IMR-90 (cell line): ENCODE data around the gene LPCAT2. TPM values are rescaled to one million over a fixed set of nuclear protein-coding genes. Genes with fewer than 3 reads are reported as not detected.
A peak's percentile ranks its signal among the peaks of the same experiment; 100 is the strongest.

Experiments
- ATAC-seq: fragments of 200-7000 bp; cut with Tn5 transposase; 2 replicates; pipeline ENCODE4 v1.9.1; 2020; ENCODE audit warnings: low read depth, mild to moderate bottlenecking, moderate library complexity
- BruUV-seq: library from RNA; stranded (reverse); fragments of 400-500 nt; replicated peaks from 2 replicates; lab custom pipeline; 2021; lab: Mats Ljungman, UMichigan
- CTCF ChIA-PET: fragments of 300-600 bp; formaldehyde crosslinking; extraction: SDS; loops from one replicate; lab custom pipeline; 2021; ENCODE audit warnings: antibody characterized with exemption; lab: Yijun Ruan, JAX
- POLR2A ChIA-PET: fragments of 300-600 bp; sonication (Branson Sonifier 250); formaldehyde crosslinking; loops from one replicate; lab custom pipeline; 2022; ENCODE audit warnings: antibody characterized with exemption; ENCODE audit not compliant: unreplicated experiment; lab: Charles Lee
- DNase-seq: peaks from one replicate; pipeline ENCODE4 v3.0.0; 2013
- H2AFZ ChIP-seq: replicated peaks from 2 replicates; pipeline ENCODE3; 2013; ENCODE audit warnings: low read length, mild to moderate bottlenecking; ENCODE audit not compliant: poor library complexity
- H2AK5ac ChIP-seq: 2 replicates; pipeline ENCODE4 v1.6.1; 2013; ENCODE audit warnings: low read depth, low read length, inconsistent platforms
- H2AK9ac ChIP-seq: replicated peaks from 2 replicates; pipeline ENCODE3; 2013; ENCODE audit warnings: mild to moderate bottlenecking, low read depth, low read length, moderate library complexity; ENCODE audit not compliant: poor library complexity
- H2BK120ac ChIP-seq: 2 replicates; pipeline ENCODE4 v1.6.1; 2013; ENCODE audit warnings: low read depth, low read length, inconsistent platforms
- H2BK15ac ChIP-seq: 3 replicates; pipeline ENCODE4 v1.6.1; 2013; ENCODE audit warnings: low read depth, low read length, inconsistent platforms
- H2BK20ac ChIP-seq: 2 replicates; pipeline ENCODE4 v1.6.1; 2013; ENCODE audit warnings: low read depth, mild to moderate bottlenecking, inconsistent platforms, low read length, moderate library complexity
- H2BK5ac ChIP-seq: 2 replicates; pipeline ENCODE4 v1.6.1; 2013; ENCODE audit warnings: mild to moderate bottlenecking, low read depth, low read length, inconsistent platforms; ENCODE audit not compliant: poor library complexity, severe bottlenecking
- H3K14ac ChIP-seq: replicated peaks from 2 replicates; pipeline ENCODE4 v1.6.1; 2013; ENCODE audit warnings: low read depth, low read length, inconsistent platforms
- H3K18ac ChIP-seq: 2 replicates; pipeline ENCODE4 v1.6.1; 2013; ENCODE audit warnings: low read depth, low read length, control low read depth
- H3K23ac ChIP-seq: 2 replicates; pipeline ENCODE4 v1.6.1; 2013; ENCODE audit warnings: low read depth, low read length, inconsistent platforms
- H3K27ac ChIP-seq: 2 replicates; pipeline ENCODE4 v1.5.1; 2013; ENCODE audit warnings: mild to moderate bottlenecking, control low read depth, low read length; ENCODE audit not compliant: insufficient read depth
- H3K27me3 ChIP-seq: 2 replicates; pipeline ENCODE4 v1.6.1; 2013; ENCODE audit warnings: low read length; ENCODE audit not compliant: control insufficient read depth, insufficient read depth
- H3K36me3 ChIP-seq: 2 replicates; pipeline ENCODE4 v1.6.1; 2013; ENCODE audit warnings: low read length, mixed read lengths; ENCODE audit not compliant: control insufficient read depth, insufficient read depth
- H3K4ac ChIP-seq: 2 replicates; pipeline ENCODE4 v1.6.1; 2013; ENCODE audit warnings: low read depth, low read length, inconsistent platforms
- H3K4me1 ChIP-seq: 2 replicates; pipeline ENCODE4 v1.6.1; 2013; ENCODE audit warnings: low read length, mixed read lengths; ENCODE audit not compliant: control insufficient read depth, insufficient read depth
- H3K4me2 ChIP-seq: 2 replicates; pipeline ENCODE4 v1.6.1; 2013; ENCODE audit warnings: low read depth, mild to moderate bottlenecking, control low read depth, low read length, moderate library complexity
- H3K4me3 ChIP-seq: 2 replicates; pipeline ENCODE4 v1.5.1; 2013; ENCODE audit warnings: low read depth, mild to moderate bottlenecking, control low read depth, low read length, moderate library complexity; ENCODE audit not compliant: insufficient read depth
- H3K56ac ChIP-seq: 2 replicates; pipeline ENCODE4 v1.6.1; 2013; ENCODE audit warnings: low read length, inconsistent platforms; ENCODE audit not compliant: insufficient read depth; ENCODE audit errors: extremely low read depth
- H3K79me1 ChIP-seq, 2 experiments: 2 replicates each; pipeline ENCODE4 v1.6.1; 2013; ENCODE audit warnings: low read length in 2 of 2, inconsistent platforms in 1 of 2, low read depth in 1 of 2
- H3K9ac ChIP-seq: 2 replicates; pipeline ENCODE4 v1.6.1; 2013; ENCODE audit warnings: low read depth, low read length, control low read depth
- H3K9me1 ChIP-seq: 2 replicates; pipeline ENCODE4 v1.6.1; 2013; ENCODE audit warnings: low read length, inconsistent platforms; ENCODE audit not compliant: insufficient read depth
- H3K9me3 ChIP-seq: 2 replicates; pipeline ENCODE4 v1.6.1; 2013; ENCODE audit warnings: low read length; ENCODE audit not compliant: control insufficient read depth, insufficient read depth
- H4K20me1 ChIP-seq: 2 replicates; pipeline ENCODE4 v1.6.1; 2013; ENCODE audit warnings: low read length, inconsistent platforms; ENCODE audit not compliant: insufficient read depth
- H4K5ac ChIP-seq: 2 replicates; pipeline ENCODE4 v1.6.1; 2013; ENCODE audit warnings: mild to moderate bottlenecking, low read depth, low read length, control low read depth
- H4K8ac ChIP-seq, 2 experiments: 2 replicates each; pipeline ENCODE4 v1.6.1; 2013; ENCODE audit warnings: low read depth in 2 of 2, low read length in 2 of 2, control low read depth in 1 of 2, inconsistent platforms in 1 of 2
- H4K91ac ChIP-seq: 2 replicates; pipeline ENCODE4 v1.6.1; 2013; ENCODE audit warnings: low read depth, low read length, inconsistent platforms; ENCODE audit not compliant: insufficient read depth
- BHLHE40 ChIP-seq: fragments of 150-350 bp; IDR thresholded peaks from 2 replicates; pipeline ENCODE4 v1.6.1; 2016; ENCODE audit warnings: mild to moderate bottlenecking, low read depth, low read length
- CHD1 ChIP-seq: IDR thresholded peaks from 2 replicates; pipeline ENCODE4 v1.6.1; 2012; ENCODE audit warnings: low read depth, low read length, improper control_type of control experiment
- FOS ChIP-seq: fragments of 150-350 bp; IDR thresholded peaks from 2 replicates; pipeline ENCODE4 v1.6.1; 2016; ENCODE audit warnings: low read depth, low read length
- MXI1 ChIP-seq: IDR thresholded peaks from 2 replicates; pipeline ENCODE4 v1.6.1; 2012; ENCODE audit warnings: low read depth, mild to moderate bottlenecking, low read length, moderate library complexity, borderline replicate concordance
- NFE2L2 ChIP-seq: fragments of 150-350 bp; IDR thresholded peaks from 2 replicates; pipeline ENCODE4 v1.6.1; 2016; ENCODE audit warnings: low read depth, mild to moderate bottlenecking, low read length
- WGBS, 2 experiments: methylation state at CpG; one replicate each; pipeline versions ENCODE4 v1.1.5 to v1.1.7; 2013; ENCODE audit warnings: missing lambda C conversion rate in 2 of 2; ENCODE audit not compliant: insufficient read length in 1 of 2; ENCODE audit errors: extremely low coverage in 2 of 2; 5-methylcytosine and 5-hydroxymethylcytosine counted together
- dilution Hi-C: fragments of 300-500 bp; cut with HindIII; formaldehyde crosslinking; loops from one replicate; pipeline ENCODE4 v1.14.3; 2018; ENCODE audit warnings: low sequenced_read_pairs; ENCODE audit not compliant: unreplicated experiment
- in situ Hi-C: fragments of 300-500 bp; cut with MboI; formaldehyde crosslinking; loops from 3 replicates; pipeline ENCODE4 v1.14.3; 2019; ENCODE audit warnings: low sequenced_read_pairs, inconsistent platforms, mixed read lengths
- intact Hi-C: fragments of 100-400 bp; cut with micrococcal nuclease; formaldehyde crosslinking; loops from 2 replicates; pipeline ENCODE4 v1.10.0; 2022
- polyA plus RNA-seq, 3 experiments: library from polyadenylated mRNA; depleted of rRNA; stranded (reverse); fragments of >200 nt; gene quantifications; 2 replicates each; pipeline ENCODE4 v1.2.3, GENCODE V29; 2012; ENCODE audit warnings: low replicate concordance in 1 of 3
- total RNA-seq: library from RNA; depleted of rRNA; stranded (reverse); fragments of >200 nt; gene quantifications from 2 replicates; pipeline ENCODE4 v1.2.3, GENCODE V29; 2012
- TF ChIP-seq, protein P1 (sequence below): fragments of 150-350 bp; IDR thresholded peaks from 2 replicates; pipeline ENCODE4 v1.6.1; 2017; ENCODE audit warnings: mild to moderate bottlenecking, antibody characterized with exemption, low read length, low read depth

The LPCAT2 gene
- total and polyA plus RNA-seq, 2 of the 4 experiments (the other 2 are of a cell fraction) = 8.6 to 8.7 TPM

DNA sequence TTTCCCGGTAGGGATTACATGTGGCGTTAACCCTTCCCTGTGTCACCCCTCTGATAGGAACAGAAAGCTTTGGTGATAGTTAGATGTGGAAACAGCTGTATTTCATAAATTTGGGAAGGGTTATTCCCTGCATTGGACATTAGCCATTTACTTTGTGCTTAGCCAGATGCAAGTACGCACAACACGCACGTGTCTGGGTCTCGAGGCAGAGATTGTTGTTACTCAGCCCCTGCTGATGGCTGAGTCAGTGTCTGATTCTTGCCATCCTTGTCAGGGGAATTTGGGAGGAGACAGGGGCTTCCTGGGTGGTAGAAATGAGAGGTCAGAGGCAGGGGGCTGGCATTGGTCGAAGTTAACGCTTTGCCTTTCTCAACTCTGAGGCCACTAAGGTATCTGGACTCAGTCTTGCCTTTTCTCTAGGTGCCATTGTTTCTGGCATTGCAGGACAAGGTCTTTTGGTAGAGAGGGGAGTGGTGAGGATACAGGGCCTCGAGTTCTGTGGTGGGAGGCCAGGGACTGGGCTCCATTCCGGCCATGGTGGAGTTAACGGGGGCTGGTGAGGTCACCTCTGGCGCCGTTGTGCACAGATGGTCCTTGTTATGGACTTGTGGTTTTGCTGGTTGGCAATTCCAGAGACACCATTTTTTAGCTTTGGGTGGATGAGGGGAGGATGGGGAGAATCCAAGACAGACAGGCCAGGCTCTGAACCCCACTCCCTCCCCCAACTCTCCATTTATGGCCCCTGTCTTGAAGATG, 21.6 kb upstream of the LPCAT2 start:
- no peaks in the 10 kb centered on the region for H3K9me3 ChIP-seq
- H2BK15ac ChIP-seq = 0 out of 3 replicates have a peak overlapping the region, but pooled peaks have one; percentile 49
- peaks cover 88% of the 10 kb centered on the region for H3K36me3 ChIP-seq
- peak overlapping the region; percentile 85 for H3K4ac ChIP-seq
- TF ChIP-seq, protein P1, sequence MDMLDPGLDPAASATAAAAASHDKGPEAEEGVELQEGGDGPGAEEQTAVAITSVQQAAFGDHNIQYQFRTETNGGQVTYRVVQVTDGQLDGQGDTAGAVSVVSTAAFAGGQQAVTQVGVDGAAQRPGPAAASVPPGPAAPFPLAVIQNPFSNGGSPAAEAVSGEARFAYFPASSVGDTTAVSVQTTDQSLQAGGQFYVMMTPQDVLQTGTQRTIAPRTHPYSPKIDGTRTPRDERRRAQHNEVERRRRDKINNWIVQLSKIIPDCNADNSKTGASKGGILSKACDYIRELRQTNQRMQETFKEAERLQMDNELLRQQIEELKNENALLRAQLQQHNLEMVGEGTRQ = peak; percentile 58; the same call in 1 of the 2 replicates
- peak; percentile 26; the same call in 1 of the 2 replicates for TF ChIP-seq NFE2L2
- no peak; the same call in 1 of the 2 replicates for TF ChIP-seq MXI1
- peak; percentile 90 for TF ChIP-seq BHLHE40
- TF ChIP-seq FOS = peak; percentile 67
- no peak for TF ChIP-seq CHD1
- POLR2A ChIA-PET = interaction anchor here (0.6 kb wide), 1 partner anchor 8 kb away, joined by 4 read pairs; the partner anchor contains the start of gene MMP2
- peak; percentile 92 for DNase-seq
- H4K8ac ChIP-seq = peak overlapping the region in 1 of 2 experiments; percentile 84; a peak in 2 of 4 replicates
- H3K4me1 ChIP-seq = peaks cover 11% of the 10 kb centered on the region
- in situ Hi-C loops = loop anchor here (25.0 kb wide), 1 partner anchor 875 kb away; no protein-coding TSS in a partner anchor
- dilution Hi-C loops = no loop called here
- no peak overlapping the region; the same call in 1 of the 2 replicates for H3K56ac ChIP-seq
- H3K4me3 ChIP-seq = no peak overlapping the region
- peaks cover 40% of the 10 kb centered on the region for H3K9me1 ChIP-seq
- 24% methylated on average over 4 of the region's 13 CpGs; no CpG with 5 or more reads in 1 of the 2 experiments for WGBS, 2 experiments
- intact Hi-C loops = no loop called here
- peaks cover 10% of the 10 kb centered on the region; the same call in 1 of the 2 replicates for H4K20me1 ChIP-seq
- peak overlapping the region; percentile 57 for H3K14ac ChIP-seq
- ATAC-seq = peak; percentile 78
- peak overlapping the region; percentile 18 for H2BK5ac ChIP-seq
- no peak overlapping the region for H3K4me2 ChIP-seq
- H3K23ac ChIP-seq = peak overlapping the region; percentile 79
- H2AK9ac ChIP-seq = peak overlapping the region; percentile 80
- H3K9ac ChIP-seq = no peak overlapping the region
- no TSS peak for BruUV-seq
- peak overlapping the region; percentile 82 for H4K91ac ChIP-seq
- H3K27ac ChIP-seq = peak overlapping the region; percentile 70
- peaks cover 13 to 39% of the 10 kb centered on the region in 2 experiments for H3K79me1 ChIP-seq
- H3K27me3 ChIP-seq = no peaks in the 10 kb centered on the region
- peak overlapping the region; percentile 77; the same call in 1 of the 2 replicates for H2AK5ac ChIP-seq
- CTCF ChIA-PET = interaction anchor here (1.3 kb wide), 1 partner anchor 15 kb away, joined by 5 read pairs; no protein-coding TSS in a partner anchor
- peak overlapping the region; percentile 47 for H2AFZ ChIP-seq
- peak overlapping the region; percentile 39 for H3K18ac ChIP-seq
- H2BK120ac ChIP-seq = peak overlapping the region; percentile 68
- peak overlapping the region; percentile 47; the same call in 1 of the 2 replicates for H2BK20ac ChIP-seq
- 0 out of 2 replicates have a peak overlapping the region, but pooled peaks have one; percentile 8 for H4K5ac ChIP-seq
